Liver (tissue), 3 donors: ENCODE measurements around the gene NCK2.

Experiments
- FOXA1 ChIP-seq: IDR thresholded peaks from 2 replicates; pipeline ENCODE4 v1.6.1; 2016; ENCODE audit warnings: antibody characterized with exemption
- HNF4G ChIP-seq: IDR thresholded peaks from 2 replicates; pipeline ENCODE4 v1.6.1; 2016; ENCODE audit warnings: antibody characterized with exemption
- RAD21 ChIP-seq, 2 donors: IDR thresholded peaks; 2 replicates each; pipeline ENCODE4 v1.6.1; 2016; ENCODE audit warnings: antibody characterized with exemption in 2 of 2, mild to moderate bottlenecking in 2 of 2
- RXRA ChIP-seq, 2 donors: IDR thresholded peaks; 2 replicates each; pipeline ENCODE4 v1.6.1; 2017 to 2018; ENCODE audit warnings: antibody characterized with exemption in 2 of 2, mild to moderate bottlenecking in 1 of 2
- SP1 ChIP-seq: IDR thresholded peaks from 2 replicates; pipeline ENCODE4 v1.6.1; 2018; ENCODE audit warnings: antibody characterized with exemption, mild to moderate bottlenecking
- TF ChIP-seq, protein P1 (sequence below): fragments of 150-350 bp; IDR thresholded peaks from 2 replicates; pipeline ENCODE4 v1.5.1; 2017; ENCODE audit warnings: improper control_type of control experiment, low read depth, low read length; ENCODE audit not compliant: missing input control
- TF ChIP-seq, protein P2 (sequence below): IDR thresholded peaks from 2 replicates; pipeline ENCODE4 v1.6.1; 2016; ENCODE audit warnings: antibody characterized with exemption
- TF ChIP-seq, protein P3 (sequence below): IDR thresholded peaks from 2 replicates; pipeline ENCODE4 v1.6.1; 2016; ENCODE audit warnings: antibody characterized with exemption, mild to moderate bottlenecking
- TF ChIP-seq, protein P4 (sequence below): IDR thresholded peaks from 2 replicates; pipeline ENCODE4 v1.6.1; 2016; ENCODE audit warnings: antibody characterized with exemption
- TF ChIP-seq, protein P5 (sequence below): IDR thresholded peaks from 2 replicates; pipeline ENCODE4 v1.6.1; 2016; ENCODE audit warnings: antibody characterized with exemption
- donor health status: healthy.
- donor health status: healthy.

DNA sequence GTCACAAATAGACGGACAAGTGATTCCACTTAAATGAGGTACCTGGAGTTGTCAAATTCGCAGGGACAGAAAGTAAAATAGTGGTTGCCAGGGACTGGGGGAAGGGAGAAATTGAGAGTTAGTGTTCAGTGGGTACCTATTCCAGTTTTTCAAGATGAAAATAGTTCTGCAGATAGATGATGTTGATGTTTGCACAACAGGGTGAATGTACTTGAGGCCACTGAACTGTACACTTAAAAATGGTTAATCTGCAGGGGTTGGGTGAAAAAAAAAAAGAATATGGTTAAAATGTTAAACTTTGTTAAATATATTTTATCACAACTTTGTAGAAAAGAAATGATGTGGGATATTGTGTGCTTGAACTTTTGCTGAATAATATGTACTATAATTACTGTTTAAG is 102.3 kb downstream of the NCK2 start:
- TF ChIP-seq, protein P1, sequence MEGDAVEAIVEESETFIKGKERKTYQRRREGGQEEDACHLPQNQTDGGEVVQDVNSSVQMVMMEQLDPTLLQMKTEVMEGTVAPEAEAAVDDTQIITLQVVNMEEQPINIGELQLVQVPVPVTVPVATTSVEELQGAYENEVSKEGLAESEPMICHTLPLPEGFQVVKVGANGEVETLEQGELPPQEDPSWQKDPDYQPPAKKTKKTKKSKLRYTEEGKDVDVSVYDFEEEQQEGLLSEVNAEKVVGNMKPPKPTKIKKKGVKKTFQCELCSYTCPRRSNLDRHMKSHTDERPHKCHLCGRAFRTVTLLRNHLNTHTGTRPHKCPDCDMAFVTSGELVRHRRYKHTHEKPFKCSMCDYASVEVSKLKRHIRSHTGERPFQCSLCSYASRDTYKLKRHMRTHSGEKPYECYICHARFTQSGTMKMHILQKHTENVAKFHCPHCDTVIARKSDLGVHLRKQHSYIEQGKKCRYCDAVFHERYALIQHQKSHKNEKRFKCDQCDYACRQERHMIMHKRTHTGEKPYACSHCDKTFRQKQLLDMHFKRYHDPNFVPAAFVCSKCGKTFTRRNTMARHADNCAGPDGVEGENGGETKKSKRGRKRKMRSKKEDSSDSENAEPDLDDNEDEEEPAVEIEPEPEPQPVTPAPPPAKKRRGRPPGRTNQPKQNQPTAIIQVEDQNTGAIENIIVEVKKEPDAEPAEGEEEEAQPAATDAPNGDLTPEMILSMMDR, result no peak
- TF ChIP-seq, protein P2, sequence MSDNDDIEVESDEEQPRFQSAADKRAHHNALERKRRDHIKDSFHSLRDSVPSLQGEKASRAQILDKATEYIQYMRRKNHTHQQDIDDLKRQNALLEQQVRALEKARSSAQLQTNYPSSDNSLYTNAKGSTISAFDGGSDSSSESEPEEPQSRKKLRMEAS, result no peak
- peak; percentile 64 to 90 for TF ChIP-seq RXRA (IDR thresholded peaks at IDR 0.05)
- TF ChIP-seq RAD21 (IDR thresholded peaks at IDR 0.05), result no peak
- TF ChIP-seq, protein P3, sequence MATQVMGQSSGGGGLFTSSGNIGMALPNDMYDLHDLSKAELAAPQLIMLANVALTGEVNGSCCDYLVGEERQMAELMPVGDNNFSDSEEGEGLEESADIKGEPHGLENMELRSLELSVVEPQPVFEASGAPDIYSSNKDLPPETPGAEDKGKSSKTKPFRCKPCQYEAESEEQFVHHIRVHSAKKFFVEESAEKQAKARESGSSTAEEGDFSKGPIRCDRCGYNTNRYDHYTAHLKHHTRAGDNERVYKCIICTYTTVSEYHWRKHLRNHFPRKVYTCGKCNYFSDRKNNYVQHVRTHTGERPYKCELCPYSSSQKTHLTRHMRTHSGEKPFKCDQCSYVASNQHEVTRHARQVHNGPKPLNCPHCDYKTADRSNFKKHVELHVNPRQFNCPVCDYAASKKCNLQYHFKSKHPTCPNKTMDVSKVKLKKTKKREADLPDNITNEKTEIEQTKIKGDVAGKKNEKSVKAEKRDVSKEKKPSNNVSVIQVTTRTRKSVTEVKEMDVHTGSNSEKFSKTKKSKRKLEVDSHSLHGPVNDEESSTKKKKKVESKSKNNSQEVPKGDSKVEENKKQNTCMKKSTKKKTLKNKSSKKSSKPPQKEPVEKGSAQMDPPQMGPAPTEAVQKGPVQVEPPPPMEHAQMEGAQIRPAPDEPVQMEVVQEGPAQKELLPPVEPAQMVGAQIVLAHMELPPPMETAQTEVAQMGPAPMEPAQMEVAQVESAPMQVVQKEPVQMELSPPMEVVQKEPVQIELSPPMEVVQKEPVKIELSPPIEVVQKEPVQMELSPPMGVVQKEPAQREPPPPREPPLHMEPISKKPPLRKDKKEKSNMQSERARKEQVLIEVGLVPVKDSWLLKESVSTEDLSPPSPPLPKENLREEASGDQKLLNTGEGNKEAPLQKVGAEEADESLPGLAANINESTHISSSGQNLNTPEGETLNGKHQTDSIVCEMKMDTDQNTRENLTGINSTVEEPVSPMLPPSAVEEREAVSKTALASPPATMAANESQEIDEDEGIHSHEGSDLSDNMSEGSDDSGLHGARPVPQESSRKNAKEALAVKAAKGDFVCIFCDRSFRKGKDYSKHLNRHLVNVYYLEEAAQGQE, result no peak
- TF ChIP-seq, protein P4, sequence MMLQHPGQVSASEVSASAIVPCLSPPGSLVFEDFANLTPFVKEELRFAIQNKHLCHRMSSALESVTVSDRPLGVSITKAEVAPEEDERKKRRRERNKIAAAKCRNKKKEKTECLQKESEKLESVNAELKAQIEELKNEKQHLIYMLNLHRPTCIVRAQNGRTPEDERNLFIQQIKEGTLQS, result no peak
- no peak for TF ChIP-seq HNF4G
- TF ChIP-seq, protein P5, sequence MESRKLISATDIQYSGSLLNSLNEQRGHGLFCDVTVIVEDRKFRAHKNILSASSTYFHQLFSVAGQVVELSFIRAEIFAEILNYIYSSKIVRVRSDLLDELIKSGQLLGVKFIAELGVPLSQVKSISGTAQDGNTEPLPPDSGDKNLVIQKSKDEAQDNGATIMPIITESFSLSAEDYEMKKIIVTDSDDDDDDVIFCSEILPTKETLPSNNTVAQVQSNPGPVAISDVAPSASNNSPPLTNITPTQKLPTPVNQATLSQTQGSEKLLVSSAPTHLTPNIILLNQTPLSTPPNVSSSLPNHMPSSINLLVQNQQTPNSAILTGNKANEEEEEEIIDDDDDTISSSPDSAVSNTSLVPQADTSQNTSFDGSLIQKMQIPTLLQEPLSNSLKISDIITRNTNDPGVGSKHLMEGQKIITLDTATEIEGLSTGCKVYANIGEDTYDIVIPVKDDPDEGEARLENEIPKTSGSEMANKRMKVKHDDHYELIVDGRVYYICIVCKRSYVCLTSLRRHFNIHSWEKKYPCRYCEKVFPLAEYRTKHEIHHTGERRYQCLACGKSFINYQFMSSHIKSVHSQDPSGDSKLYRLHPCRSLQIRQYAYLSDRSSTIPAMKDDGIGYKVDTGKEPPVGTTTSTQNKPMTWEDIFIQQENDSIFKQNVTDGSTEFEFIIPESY, result no peak
- TF ChIP-seq FOXA1, result no peak
- TF ChIP-seq SP1, result no peak
